HG02943 (cell line): ENCODE measurements around the gene POLR3H.

ENCODE experiments used
- ATAC-seq: cut with Tn5 transposase; IDR thresholded peaks from one replicate; pipeline ENCODE4 v1.9.1; 2021; ENCODE audit warnings: mild to moderate bottlenecking, low read depth, moderate library complexity; ENCODE audit not compliant: unreplicated experiment

Gene POLR3H

GRCh38 chr22:41488596-41489385, 55.5 kb downstream of the POLR3H start:
- no peak for ATAC-seq

- ATAC-seq: no peak
Measured at GRCh38 chr22:41488076-41488475, 56.2 kb downstream of the POLR3H start.

- no peak for ATAC-seq
Measured at GRCh38 chr22:41487037-41487935, 57.0 kb downstream of the POLR3H start.

GRCh38 chr22:41485033-41485432, 59.2 kb downstream of the POLR3H start:
- ATAC-seq: no peak

GRCh38 chr22:41482319-41482935, 61.8 kb downstream of the POLR3H start:
- no peak for ATAC-seq

GRCh38 chr22:41481925-41482318, 62.3 kb downstream of the POLR3H start:
- no peak for ATAC-seq

GRCh38 chr22:41481131-41481830, 63.0 kb downstream of the POLR3H start:
- ATAC-seq: no peak

- ATAC-seq: no peak
Measured at GRCh38 chr22:41480397-41480735, 63.9 kb downstream of the POLR3H start.

- ATAC-seq: no peak
Measured at GRCh38 chr22:41479671-41480396, 64.4 kb downstream of the POLR3H start.

GRCh38 chr22:41478891-41479521, 65.3 kb downstream of the POLR3H start:
- ATAC-seq: no peak

- ATAC-seq: no peak
Measured at GRCh38 chr22:41478473-41478872, 65.8 kb downstream of the POLR3H start.
